NCI-H128 (cell line): ENCODE results near the gene CCDC152.
"Not testable (repeated sequence)": the region's sequence is repeated elsewhere in the genome, so short reads cannot be mapped to it uniquely, and the experiment has no call there.

Experiments used
- DNase-seq: peaks from one replicate; lab custom pipeline; 2025; ENCODE audit not compliant: unreplicated experiment; lab: John Stamatoyannopoulos, UW

Gene CCDC152

GRCh38 chr5:42844408-42844807 lies 87.8 kb downstream of the CCDC152 start:
- not testable (repeated sequence) for DNase-seq

- no peak for DNase-seq
Measured at GRCh38 chr5:42848545-42848944, 91.9 kb downstream of the CCDC152 start.

- no peak for DNase-seq
Measured at GRCh38 chr5:42851481-42851880, 94.9 kb downstream of the CCDC152 start.
